Measurements from ENCODE around the gene AHI1. TPM values are rescaled to one million over a fixed set of nuclear protein-coding genes. Genes with fewer than 3 reads are reported as not detected.
A peak's percentile ranks its signal among the peaks of the same experiment; 100 is the strongest.
"Not testable (repeated sequence)": the region's sequence is repeated elsewhere in the genome, so short reads cannot be mapped to it uniquely, and the experiment has no call there.

AHI1 gene
- total RNA-seq, 1 experiment from 2014 or later = 4.7 TPM

DNA sequence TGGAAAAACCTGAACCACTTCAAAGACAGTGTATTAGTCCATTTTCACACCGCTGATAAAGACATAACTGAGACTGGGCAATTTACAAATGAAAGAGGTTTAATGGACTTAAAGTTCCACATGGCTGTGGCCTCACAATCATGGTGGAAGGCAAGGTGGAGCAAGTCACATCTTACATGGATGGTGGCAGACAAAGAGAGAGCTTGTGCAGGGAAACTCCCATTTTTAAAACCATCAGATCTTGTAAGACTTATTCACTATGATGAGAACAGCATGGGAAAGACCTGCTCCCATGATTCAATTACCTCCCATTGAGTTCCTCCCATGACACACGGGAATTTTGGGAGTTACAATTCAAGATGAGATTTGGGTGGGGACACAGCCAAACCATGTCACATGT, 13.6 kb downstream of the AHI1 start:
- H3K27me3 ChIP-seq, DNase-seq, H3K4me3 ChIP-seq: not testable (repeated sequence)
- Histone ChIP-seq H3K9me3 (peaks cover 43% of the 10 kb centered on the region), H3K36me3 (peaks cover 94% of the 10 kb centered on the region)

DNA sequence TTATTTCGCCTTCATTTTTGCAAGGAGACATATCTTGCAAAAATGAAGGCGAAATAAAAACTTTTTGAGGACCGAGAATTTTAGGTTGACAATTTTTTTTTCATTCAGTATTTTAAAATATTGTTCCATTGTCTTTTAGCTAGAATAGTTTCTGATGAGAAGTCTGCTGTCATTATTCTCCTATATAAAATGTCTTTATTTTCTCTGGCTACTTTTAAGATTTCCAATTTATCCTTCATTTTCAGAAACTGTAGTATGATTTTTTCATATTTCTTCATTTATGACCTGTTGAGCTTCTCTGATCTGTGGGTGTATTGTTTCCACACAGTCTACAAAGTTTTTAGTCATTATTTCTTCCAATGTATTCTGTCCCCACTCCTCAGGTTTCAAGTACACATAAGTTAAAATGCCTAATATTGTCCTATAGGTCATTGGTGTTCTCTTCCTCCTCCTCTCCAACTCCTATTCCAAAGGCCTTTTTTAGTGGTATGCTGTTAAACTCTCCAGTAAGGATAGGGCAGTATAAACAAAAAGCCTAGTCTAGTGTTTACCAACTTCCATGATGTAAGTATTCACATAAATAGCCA, 15.7 kb downstream of the AHI1 start:
- H3K27me3 ChIP-seq = no peaks in the 10 kb centered on the region
- no peak overlapping the region for H3K4me3 ChIP-seq
- H3K9me3 ChIP-seq = peaks cover 46% of the 10 kb centered on the region
- peaks cover 88% of the 10 kb centered on the region for H3K36me3 ChIP-seq
- no peak for DNase-seq

DNA sequence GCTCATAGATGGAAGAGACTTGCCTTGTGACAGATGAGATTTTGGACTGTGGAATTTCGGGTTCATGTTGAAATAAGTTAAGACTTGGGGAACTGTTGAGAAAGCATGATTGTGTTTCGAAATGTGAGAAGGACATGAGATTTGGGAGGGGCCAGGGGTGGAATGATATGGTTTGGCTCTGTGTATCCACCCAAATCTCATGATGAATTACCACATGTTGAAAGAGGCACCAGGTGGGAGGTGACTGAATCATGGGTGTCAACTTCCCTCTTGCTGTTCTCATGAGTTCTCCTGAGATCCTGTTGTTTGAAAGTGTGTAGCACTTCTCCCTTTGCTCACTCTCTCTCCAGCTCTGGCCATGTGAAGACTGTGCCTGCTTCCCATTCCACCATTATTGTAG, 17.9 kb downstream of the AHI1 start:
- no peak overlapping the region for H3K4me3 ChIP-seq
- H3K9me3 ChIP-seq = peaks cover 44% of the 10 kb centered on the region
- no peaks in the 10 kb centered on the region for H3K27me3 ChIP-seq
- no peak for DNase-seq
- H3K36me3 ChIP-seq = peaks cover 70% of the 10 kb centered on the region

DNA sequence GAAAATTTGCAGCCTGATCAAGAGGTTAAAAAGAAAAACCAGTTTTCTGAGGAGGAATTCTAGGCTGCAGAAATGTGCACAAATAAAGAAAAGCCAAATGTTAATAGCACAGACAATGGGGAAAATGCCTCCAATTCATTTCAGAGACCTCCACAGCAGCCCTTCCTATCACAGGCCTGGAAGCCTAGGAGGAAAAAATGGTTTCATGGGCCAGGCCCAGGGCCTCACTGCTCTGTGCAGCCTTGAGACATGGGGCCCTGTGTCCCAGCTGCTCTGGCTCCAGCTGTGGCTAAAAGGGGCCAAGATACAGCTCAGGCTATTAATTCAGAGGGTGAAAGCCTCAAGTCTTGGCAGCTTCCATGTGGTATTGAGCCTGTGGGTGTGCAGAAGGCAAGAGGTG, 18.9 kb downstream of the AHI1 start:
- Histone ChIP-seq H3K4me3 (no peak overlapping the region), H3K36me3 (peaks cover 65% of the 10 kb centered on the region), H3K9me3 (peaks cover 38% of the 10 kb centered on the region), H3K27me3 (no peaks in the 10 kb centered on the region)
- no peak for DNase-seq

DNA sequence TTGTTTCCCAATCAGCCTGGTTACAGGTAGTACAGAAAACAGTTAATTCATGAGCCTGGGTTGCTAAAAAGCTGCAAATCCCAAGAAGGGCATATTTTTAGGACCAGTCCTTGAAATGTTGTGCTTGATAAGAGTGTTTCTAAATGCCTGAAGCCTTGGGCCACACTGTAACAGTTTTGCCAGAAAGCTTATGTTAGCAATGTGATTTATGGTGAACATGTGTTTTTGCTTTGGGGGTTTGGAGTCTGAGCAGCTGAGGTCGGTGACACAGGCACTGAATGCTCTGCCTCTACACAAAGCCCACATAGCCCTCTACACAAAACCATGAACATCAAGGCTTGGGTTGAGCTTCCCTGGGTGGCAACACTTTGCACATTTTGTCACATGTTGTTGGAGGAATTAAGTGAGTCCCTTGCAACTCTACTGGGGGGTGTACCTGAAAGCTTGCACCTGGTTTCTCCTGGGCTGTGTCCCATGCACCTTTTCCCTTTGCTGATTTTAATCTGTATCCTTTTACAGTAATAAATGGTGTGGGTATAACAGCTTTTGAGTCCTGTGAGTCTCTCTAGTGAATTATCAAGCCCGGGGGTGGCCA, 22.2 kb downstream of the AHI1 start:
- Histone ChIP-seq H3K27me3 (no peaks in the 10 kb centered on the region), H3K9me3 (peaks cover 13% of the 10 kb centered on the region), H3K36me3 (peaks cover 49% of the 10 kb centered on the region), H3K4me3 (no peak overlapping the region)
- DNase-seq = no peak

DNA sequence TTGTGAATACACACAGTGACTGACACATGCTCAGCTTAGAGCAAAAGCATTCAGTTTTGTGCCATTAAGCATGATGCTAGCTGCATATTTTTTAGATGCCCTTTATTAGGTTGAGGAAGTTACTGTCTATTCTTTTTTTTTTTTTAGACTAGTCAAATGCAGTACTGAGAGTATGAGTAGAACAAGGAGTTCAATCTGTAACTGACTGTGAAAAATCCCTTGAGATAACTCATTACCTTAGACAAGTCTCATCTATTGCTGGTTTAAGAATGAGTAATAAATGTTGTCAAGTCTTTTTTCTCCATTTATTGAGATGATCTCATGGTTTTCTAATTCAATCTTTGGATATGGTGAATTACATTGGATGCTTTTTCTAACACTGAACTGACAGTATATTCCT, 23.2 kb downstream of the AHI1 start:
- peaks cover 6% of the 10 kb centered on the region for H3K9me3 ChIP-seq
- no peaks in the 10 kb centered on the region for H3K27me3 ChIP-seq
- H3K36me3 ChIP-seq = peaks cover 42% of the 10 kb centered on the region
- H3K4me3 ChIP-seq = no peak overlapping the region
- DNase-seq = no peak

DNA sequence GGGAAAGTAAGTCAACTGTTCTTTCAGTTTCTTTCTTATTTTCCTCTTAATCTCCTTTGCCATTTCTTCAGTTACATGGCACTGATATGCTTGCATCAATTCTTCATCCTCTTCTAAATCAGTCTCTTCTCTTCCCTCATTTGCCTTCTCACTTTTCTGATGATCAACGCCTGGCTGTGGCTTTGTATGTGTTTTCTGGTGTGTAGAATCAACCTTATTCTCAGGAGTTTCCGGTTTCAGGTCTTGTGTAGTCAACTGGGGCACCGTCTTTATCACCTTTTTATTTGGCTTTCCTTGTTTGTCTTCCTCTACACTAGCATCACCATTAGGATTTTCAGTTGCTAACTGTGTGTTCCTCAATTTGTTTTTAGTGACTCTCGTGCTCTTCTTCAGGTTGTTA, 31.6 kb downstream of the AHI1 start:
- H3K36me3 ChIP-seq = peaks cover 51% of the 10 kb centered on the region
- no peak overlapping the region for H3K4me3 ChIP-seq
- DNase-seq = no peak
- no peaks in the 10 kb centered on the region for H3K9me3 ChIP-seq
- no peaks in the 10 kb centered on the region for H3K27me3 ChIP-seq

DNA sequence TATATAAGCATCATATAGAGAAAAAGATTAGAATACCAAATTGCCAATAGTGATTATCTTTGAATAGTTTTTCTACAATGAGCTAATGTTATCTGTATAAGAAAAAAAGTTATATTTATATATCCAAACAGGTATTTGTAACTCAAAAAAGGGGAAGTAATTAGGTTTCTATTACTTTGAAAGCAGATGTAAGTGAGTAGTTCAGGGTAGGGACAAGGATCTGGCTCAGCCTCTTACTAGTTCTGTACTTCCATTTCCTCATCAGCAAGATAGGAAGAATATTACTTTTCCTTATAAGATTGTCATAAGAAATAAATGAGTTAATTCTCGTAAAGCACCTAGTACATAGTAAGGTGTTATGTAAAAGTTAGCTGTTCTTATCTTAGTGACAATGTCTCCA, 32.2 kb downstream of the AHI1 start:
- Histone ChIP-seq H3K4me3 (no peak overlapping the region), H3K9me3 (no peaks in the 10 kb centered on the region), H3K27me3 (no peaks in the 10 kb centered on the region), H3K36me3 (peaks cover 45% of the 10 kb centered on the region)
- no peak for DNase-seq

DNA sequence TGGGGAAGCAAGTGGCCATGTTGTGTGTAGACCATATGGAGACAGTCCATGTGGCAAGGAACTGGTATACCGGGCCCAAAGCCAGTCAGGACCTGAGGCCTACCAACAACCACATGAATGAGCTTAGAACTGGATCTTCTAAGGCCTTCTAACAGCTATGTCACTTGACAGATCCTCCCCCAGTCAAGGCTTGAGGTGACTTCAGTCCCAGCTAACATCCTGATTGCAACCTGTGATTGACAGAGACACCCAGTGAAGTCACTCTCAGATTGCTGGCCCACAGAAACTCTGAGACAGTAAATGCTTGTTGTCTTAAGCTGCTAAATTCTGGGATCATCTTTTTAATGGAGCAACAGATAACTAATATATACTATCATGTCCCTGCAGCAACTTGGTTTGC, 32.9 kb downstream of the AHI1 start:
- Histone ChIP-seq H3K4me3 (no peak overlapping the region), H3K9me3 (no peaks in the 10 kb centered on the region), H3K27me3 (no peaks in the 10 kb centered on the region), H3K36me3 (peaks cover 43% of the 10 kb centered on the region)
- DNase-seq = no peak

DNA sequence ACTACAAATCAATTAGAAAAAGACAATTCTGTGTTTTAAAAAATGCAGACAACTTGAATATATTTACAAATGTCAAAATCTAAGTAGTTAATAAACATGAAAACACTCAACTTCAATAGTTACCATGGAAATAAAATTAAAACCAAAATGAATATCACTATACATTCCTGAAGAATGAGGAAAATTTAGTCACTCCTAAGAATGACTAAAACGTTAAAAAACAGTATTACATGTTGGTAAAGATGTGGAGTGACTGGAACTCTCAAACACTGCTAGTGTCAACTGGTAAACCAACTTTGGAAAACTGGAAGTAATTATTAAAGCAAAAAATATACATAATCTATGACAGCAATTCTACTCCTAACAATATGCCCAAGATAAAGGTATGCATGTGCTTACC, 36.3 kb downstream of the AHI1 start:
- no peak overlapping the region for H3K4me3 ChIP-seq
- no peak for DNase-seq
- H3K36me3 ChIP-seq = peaks cover 33% of the 10 kb centered on the region

DNA sequence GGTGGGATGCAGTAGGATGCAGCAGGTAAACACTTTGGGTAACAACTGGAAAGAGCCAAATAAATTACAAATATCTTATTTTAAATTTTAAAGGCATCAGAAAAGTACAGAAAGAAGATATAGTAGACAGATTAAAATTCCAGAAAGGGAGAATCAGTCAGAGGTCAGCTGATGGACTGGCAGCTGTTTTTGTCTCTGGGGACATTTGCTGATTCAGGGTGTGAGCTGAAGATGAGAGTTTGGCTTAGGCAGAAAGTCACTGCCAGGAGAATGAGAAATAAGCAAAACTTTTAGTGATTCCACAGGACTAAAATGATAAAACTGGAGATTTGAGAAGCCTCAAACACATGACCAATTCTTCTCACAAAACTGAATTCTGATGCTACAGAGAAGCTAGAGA, 39.5 kb downstream of the AHI1 start:
- Histone ChIP-seq H3K27me3 (no peaks in the 10 kb centered on the region), H3K9me3 (no peaks in the 10 kb centered on the region), H3K36me3 (peaks cover 18% of the 10 kb centered on the region), H3K4me3 (no peak overlapping the region)
- peak; percentile 5 for DNase-seq

More for the DNA sequence above, 36.3 kb downstream of the AHI1 start:
- Histone ChIP-seq H3K9me3 (no peaks in the 10 kb centered on the region), H3K27me3 (no peaks in the 10 kb centered on the region)

DNA sequence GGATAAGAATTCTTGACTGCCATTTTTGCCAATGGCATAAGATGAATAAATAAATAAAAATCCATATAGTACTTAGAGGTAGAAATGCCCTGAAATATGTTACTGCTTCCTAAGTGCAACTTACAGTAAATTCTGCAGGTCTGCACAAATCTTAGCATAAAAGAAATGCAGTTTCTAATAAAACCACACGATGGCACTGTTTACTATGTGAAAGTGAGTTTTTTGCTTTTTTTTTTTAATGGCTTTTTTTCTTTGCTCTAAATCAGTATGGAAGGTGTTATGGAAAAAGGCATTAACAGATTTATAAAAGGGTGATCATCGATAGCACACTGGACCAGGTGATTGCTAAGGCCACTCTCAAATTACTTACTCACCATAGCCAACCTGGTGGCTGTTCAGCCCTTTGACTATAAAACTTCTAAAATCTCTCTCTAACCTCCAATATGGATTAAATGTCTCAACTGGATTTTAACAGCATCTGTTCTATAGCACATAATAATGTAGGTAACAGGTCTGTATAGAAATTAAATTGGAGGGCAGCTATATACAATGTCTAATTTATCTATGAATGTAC, 45.8 kb downstream of the AHI1 start:
- no peak for DNase-seq
- H3K9me3 ChIP-seq = no peaks in the 10 kb centered on the region
- H3K4me3 ChIP-seq = no peak overlapping the region
- H3K36me3 ChIP-seq = peaks cover 28% of the 10 kb centered on the region
- no peaks in the 10 kb centered on the region for H3K27me3 ChIP-seq

DNA sequence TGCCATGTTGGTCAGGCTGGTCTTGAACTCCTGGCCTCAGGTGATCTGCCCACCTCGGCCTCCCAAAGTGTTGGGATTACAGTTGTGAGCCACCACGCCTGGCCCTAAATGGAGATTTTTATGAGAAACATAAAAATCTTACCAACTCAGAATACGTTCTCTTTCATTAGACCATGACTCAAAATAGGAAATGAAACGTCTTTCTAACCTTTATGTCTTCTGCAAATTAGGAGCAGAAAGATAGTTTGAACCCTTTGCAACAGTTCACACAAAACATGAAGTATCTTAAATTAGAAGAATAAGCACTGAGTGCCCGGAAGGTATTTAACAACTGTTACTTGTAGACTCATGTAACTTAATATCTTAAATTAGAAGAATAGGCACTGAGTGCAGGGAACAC, 48.3 kb downstream of the AHI1 start:
- Histone ChIP-seq H3K27me3 (no peaks in the 10 kb centered on the region), H3K4me3 (no peak overlapping the region), H3K9me3 (no peaks in the 10 kb centered on the region), H3K36me3 (peaks cover 27% of the 10 kb centered on the region)
- no peak for DNase-seq

DNA sequence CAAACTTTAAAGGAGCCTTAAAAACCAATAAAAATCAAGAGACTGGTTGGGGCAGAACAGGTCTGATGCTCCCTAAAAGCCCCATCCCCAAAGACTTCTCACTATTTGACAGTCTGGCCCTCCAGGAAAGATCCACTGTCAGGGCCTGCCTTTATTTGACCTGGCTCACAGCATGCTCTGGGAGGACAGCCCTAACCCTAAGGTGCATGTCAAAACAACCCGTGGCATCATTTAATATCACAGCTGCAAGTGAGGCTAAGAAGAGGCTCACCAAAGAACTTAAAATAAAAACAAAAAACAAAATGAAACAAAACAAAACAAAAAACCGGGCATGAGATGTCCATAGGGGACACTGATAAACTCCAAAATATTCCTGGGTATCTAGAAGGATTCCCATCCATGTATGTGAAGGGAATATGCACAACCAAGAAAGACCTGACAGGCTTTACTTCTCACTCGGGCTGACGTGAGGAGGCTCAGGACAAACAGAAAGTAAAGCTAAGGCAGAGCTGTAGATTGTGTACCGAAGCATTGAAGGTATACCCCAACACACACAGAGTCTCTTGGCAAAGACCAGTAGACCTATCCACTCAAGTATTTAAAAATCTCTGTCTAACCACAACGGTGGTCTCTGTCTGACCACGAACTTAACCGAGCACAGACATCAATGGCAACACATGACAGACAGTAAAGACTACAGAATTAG, 57.3 kb downstream of the AHI1 start:
- Histone ChIP-seq H3K36me3 (peaks cover 23% of the 10 kb centered on the region), H3K27me3 (no peaks in the 10 kb centered on the region), H3K9me3 (no peaks in the 10 kb centered on the region), H3K4me3 (peak overlapping the region; percentile 21)
- DNase-seq = no peak

DNA sequence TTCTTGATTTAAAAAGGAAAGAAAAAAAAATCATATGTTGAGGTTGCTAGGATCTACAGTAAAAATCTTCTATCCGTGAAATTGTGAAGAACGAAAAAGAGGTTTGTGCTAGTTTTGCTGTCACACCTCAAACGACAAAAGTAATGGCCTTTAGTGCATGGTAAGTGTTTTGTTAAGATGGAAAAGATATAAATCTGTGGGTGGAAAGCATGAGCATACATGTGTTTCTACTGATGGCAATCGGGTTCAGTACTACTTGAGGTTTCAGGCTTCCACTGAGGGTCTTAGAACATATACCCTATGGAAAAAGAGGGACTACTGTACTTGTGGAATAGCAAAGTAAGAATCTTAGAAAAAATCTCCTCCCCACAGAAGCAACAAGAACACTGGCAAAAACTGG, 58.0 kb downstream of the AHI1 start:
- H3K9me3 ChIP-seq = no peaks in the 10 kb centered on the region
- H3K36me3 ChIP-seq = peaks cover 30% of the 10 kb centered on the region
- no peaks in the 10 kb centered on the region for H3K27me3 ChIP-seq
- H3K4me3 ChIP-seq = no peak overlapping the region
- DNase-seq = no peak

DNA sequence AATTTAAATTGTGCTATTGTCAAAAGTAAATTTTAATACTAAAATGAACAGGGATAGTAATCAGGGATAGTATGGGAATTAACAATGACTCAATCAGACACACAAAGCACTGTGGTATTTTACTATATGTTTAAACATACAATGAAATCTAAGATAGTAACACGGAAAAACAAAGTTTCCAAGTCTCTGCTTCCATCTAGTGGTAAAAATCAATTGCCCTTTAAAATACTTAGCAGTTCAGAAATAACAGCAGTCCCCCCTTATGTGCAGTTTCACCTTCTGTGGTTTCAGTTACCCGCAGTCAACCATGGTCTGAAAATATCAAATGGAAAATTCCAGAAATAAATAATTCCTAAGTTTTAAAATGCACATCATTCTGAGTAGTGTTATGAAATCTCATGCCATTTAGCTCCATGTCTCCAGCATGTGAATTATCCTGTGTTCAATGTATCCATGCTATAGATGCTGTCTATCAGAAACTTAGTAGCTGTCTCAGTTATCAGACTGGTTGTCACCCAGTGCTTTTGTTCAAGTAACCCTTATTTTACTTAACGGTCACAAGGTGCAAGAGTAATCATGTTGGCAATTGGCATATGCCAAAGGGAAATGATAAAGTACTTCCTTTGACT, 58.5 kb downstream of the AHI1 start:
- no peaks in the 10 kb centered on the region for H3K27me3 ChIP-seq
- H3K36me3 ChIP-seq = peaks cover 31% of the 10 kb centered on the region
- H3K9me3 ChIP-seq = no peaks in the 10 kb centered on the region
- no peak for DNase-seq
- H3K4me3 ChIP-seq = no peak overlapping the region

DNA sequence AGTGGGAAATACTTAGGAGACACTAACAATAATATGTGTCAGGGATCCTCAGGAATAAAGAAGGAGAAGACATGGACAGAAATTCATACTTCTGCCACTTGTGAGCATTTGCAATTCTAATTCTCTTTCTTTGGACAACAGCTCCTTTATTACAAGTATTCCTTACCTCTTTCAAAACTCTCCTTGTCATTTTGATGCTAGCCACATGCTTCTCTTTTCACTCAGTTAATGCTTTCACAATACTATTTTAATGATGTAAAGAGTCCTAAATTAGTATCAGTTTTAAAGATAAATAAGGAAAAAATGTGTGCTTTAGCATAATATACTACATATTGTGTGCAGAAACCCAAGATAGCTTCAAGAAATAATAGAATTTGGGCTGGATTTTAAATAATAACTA, 62.5 kb downstream of the AHI1 start:
- H3K9me3 ChIP-seq = no peaks in the 10 kb centered on the region

More for the DNA sequence above, 62.5 kb downstream of the AHI1 start:
- no peaks in the 10 kb centered on the region for H3K27me3 ChIP-seq
- H3K4me3 ChIP-seq = no peak overlapping the region
- peaks cover 31% of the 10 kb centered on the region for H3K36me3 ChIP-seq
- DNase-seq = no peak

All from MG63 (cell line).